A673 (cell line): ENCODE measurements around the gene KCNQ2. TPM values are rescaled to one million over a fixed set of nuclear protein-coding genes. Genes with fewer than 3 reads are reported as not detected.

Source experiments
- BruUV-seq: library from RNA; stranded (reverse); fragments of 400-500 nt; replicated peaks from 2 replicates; lab custom pipeline; 2021; lab: Mats Ljungman, UMichigan
- CTCF ChIA-PET: fragments of 300-600 bp; sonication (Branson Sonifier 250); formaldehyde crosslinking; loops from one replicate; lab custom pipeline; 2022; ENCODE audit warnings: antibody characterized with exemption; lab: Charles Lee
- POLR2A ChIA-PET: fragments of 300-600 bp; sonication (Branson Sonifier 250); formaldehyde crosslinking; loops from one replicate; lab custom pipeline; 2022; ENCODE audit warnings: antibody characterized with exemption; ENCODE audit not compliant: low non-redundant PET; lab: Charles Lee
- DNase-seq: peaks from one replicate; pipeline ENCODE4 v3.0.0-alpha.2; 2015; ENCODE audit warnings: low spot score
- H3K27ac ChIP-seq: fragments of 200-600 bp; sonication (generic); 2 replicates; pipeline ENCODE4 v1.5.1; 2016; ENCODE audit warnings: mixed run types, low read depth, mild to moderate bottlenecking, mixed read lengths, antibody characterized with exemption, low read length; ENCODE audit not compliant: poor library complexity, severe bottlenecking
- H3K27me3 ChIP-seq: fragments of 200-600 bp; sonication (generic); replicated peaks from 2 replicates; pipeline ENCODE4 v1.6.1; 2017; ENCODE audit warnings: mixed run types, low read depth, mild to moderate bottlenecking, mixed read lengths, antibody characterized with exemption, low read length; ENCODE audit not compliant: insufficient read depth, poor library complexity
- H3K36me3 ChIP-seq: fragments of 200-600 bp; sonication (generic); 2 replicates; pipeline ENCODE4 v1.6.1; 2016; ENCODE audit warnings: mixed run types, mild to moderate bottlenecking, mixed read lengths, antibody characterized with exemption, low read length; ENCODE audit not compliant: insufficient read depth, poor library complexity, severe bottlenecking
- H3K4me1 ChIP-seq: fragments of 200-600 bp; sonication (generic); 2 replicates; pipeline ENCODE4 v1.6.1; 2017; ENCODE audit warnings: mixed run types, mild to moderate bottlenecking, mixed read lengths, antibody characterized with exemption, low read length; ENCODE audit not compliant: insufficient read depth, poor library complexity, severe bottlenecking
- H3K4me3 ChIP-seq: fragments of 200-600 bp; sonication (generic); 2 replicates; pipeline ENCODE4 v1.5.1; 2016; ENCODE audit warnings: low read depth, mixed run types, mild to moderate bottlenecking, mixed read lengths, low read length; ENCODE audit not compliant: poor library complexity, severe bottlenecking
- H3K9me3 ChIP-seq: fragments of 200-600 bp; sonication (generic); 2 replicates; pipeline ENCODE4 v1.6.1; 2016; ENCODE audit warnings: mixed run types, low read depth, mild to moderate bottlenecking, mixed read lengths, antibody characterized with exemption, low read length; ENCODE audit not compliant: poor library complexity, severe bottlenecking
- EZH2 ChIP-seq: fragments of 200-600 bp; sonication (generic); IDR thresholded peaks from 2 replicates; pipeline ENCODE4 v1.6.1; 2017; ENCODE audit warnings: borderline replicate concordance, low read depth, mild to moderate bottlenecking, mixed read lengths, antibody characterized with exemption, low read length; ENCODE audit not compliant: poor library complexity, severe bottlenecking
- intact Hi-C: fragments of 100-400 bp; cut with micrococcal nuclease; formaldehyde crosslinking; loops from one replicate; pipeline ENCODE4 v1.10.0; 2022; ENCODE audit not compliant: unreplicated experiment
- total RNA-seq: library from RNA; stranded (reverse); gene quantifications from 2 replicates; pipeline ENCODE4 v1.2.3, GENCODE V29; 2021
- TF ChIP-seq, protein P1 (sequence below): fragments of 300-800, 200-600 bp; sonication (generic); conservative IDR thresholded peaks from 2 replicates; pipeline ENCODE4 v1.5.1; 2017; ENCODE audit warnings: low read depth, mild to moderate bottlenecking, antibody characterized with exemption, low read length, moderate library complexity, mixed read lengths

Gene KCNQ2
- total RNA-seq, 1 experiment from 2014 or later = 6.6 TPM

DNA sequence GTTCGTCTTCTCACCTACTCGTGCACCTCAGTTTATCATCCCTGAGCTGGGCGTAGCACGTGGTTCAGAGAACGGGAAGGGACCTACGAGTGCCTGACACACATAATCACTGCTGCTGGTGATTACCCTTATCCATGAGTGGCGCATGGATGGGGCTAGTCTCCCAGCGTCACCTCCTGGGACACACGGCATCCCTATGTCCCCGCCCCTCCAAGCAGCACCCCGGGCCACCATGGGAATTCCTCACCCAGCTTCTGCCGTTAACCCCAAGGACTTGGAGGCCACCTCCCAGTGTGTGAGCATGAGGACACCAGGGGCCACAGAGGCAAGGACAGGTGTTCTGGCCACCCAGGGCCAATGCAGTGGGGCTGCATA, 121.1 kb downstream of the KCNQ2 start:
- Histone ChIP-seq H3K4me1 (no peaks in the 10 kb centered on the region), H3K9me3 (no peaks in the 10 kb centered on the region), H3K36me3 (no peaks in the 10 kb centered on the region), H3K27ac (no peak overlapping the region), H3K27me3 (no peaks in the 10 kb centered on the region), H3K4me3 (no peak overlapping the region)
- no TSS peak for BruUV-seq
- POLR2A ChIA-PET = no interaction called here
- intact Hi-C loops = no loop called here
- CTCF ChIA-PET = no interaction called here
- TF ChIP-seq EZH2 = no peak
- TF ChIP-seq, protein P1, sequence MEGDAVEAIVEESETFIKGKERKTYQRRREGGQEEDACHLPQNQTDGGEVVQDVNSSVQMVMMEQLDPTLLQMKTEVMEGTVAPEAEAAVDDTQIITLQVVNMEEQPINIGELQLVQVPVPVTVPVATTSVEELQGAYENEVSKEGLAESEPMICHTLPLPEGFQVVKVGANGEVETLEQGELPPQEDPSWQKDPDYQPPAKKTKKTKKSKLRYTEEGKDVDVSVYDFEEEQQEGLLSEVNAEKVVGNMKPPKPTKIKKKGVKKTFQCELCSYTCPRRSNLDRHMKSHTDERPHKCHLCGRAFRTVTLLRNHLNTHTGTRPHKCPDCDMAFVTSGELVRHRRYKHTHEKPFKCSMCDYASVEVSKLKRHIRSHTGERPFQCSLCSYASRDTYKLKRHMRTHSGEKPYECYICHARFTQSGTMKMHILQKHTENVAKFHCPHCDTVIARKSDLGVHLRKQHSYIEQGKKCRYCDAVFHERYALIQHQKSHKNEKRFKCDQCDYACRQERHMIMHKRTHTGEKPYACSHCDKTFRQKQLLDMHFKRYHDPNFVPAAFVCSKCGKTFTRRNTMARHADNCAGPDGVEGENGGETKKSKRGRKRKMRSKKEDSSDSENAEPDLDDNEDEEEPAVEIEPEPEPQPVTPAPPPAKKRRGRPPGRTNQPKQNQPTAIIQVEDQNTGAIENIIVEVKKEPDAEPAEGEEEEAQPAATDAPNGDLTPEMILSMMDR = no peak
- DNase-seq = no peak

DNA sequence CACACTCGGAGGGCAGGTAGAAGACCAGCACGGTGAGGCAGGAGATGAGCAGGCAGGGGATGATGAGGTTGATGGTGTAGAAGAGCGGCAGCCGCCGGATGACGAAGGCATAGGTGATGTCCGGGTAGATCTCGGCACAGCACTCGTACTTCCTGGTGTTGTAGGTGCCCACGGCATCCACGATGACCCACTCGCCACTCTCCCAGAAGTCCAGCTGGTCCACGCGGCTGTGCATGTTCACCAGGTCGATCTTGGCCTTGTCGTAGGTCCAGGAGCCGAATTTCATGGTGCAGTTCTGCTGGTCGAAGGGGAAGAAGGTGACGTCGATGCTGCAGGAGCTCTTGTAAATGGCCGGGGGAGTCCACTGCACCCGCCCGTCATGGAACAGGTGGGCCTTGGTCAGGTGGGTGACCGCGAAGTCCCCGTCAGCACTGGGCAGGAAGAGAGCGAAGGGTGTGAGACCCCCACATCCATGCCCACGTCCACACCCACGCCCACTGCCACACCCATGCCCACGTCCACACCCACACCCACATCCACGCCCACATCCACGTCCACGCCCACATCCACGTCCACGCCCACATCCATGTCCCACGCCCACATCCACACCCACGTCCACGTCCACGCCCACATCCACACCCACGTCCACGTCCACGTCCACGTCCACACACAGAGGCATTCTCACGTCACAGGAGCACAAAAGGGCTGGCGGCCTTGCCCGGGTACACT, 121.7 kb downstream of the KCNQ2 start:
- no peak for DNase-seq
- BruUV-seq = no TSS peak
- ChIA-PET POLR2A (no interaction called here), CTCF (no interaction called here)
- Histone ChIP-seq H3K27me3 (no peaks in the 10 kb centered on the region), H3K4me3 (no peak overlapping the region), H3K9me3 (no peaks in the 10 kb centered on the region), H3K4me1 (peaks cover 2% of the 10 kb centered on the region), H3K36me3 (no peaks in the 10 kb centered on the region), H3K27ac (no peak overlapping the region)
- TF ChIP-seq EZH2 = no peak
- TF ChIP-seq, protein P1 = no peak
- intact Hi-C loops = no loop called here

Other genes with a start within 250 kb of the KCNQ2 start
- not detected in 2 replicates for gene BIRC7, start 236.8 kb downstream of the KCNQ2 start, total RNA-seq
- not detected in 2 replicates for gene NKAIN4, start 218.2 kb downstream of the KCNQ2 start, total RNA-seq
- gene ARFGAP1, start 199.8 kb downstream of the KCNQ2 start, total RNA-seq = 90.4 and 101 TPM in 2 replicates
- gene COL20A1, start 179.5 kb downstream of the KCNQ2 start, total RNA-seq = not detected in 2 replicates
- gene CHRNA4, start 111.3 kb downstream of the KCNQ2 start, total RNA-seq = 0.26 and 1.6 TPM in 2 replicates
- 7.5 and 13.7 TPM in 2 replicates for gene EEF1A2, start 26.4 kb upstream of the KCNQ2 start, total RNA-seq
- gene PPDPF, start 48.1 kb upstream of the KCNQ2 start, total RNA-seq = 148 and 176 TPM in 2 replicates
- gene PTK6, start 64.7 kb upstream of the KCNQ2 start, total RNA-seq = not detected in 2 replicates
- not detected in 2 replicates for gene SRMS, start 75.1 kb upstream of the KCNQ2 start, total RNA-seq
- 0.21 and 0.37 TPM in 2 replicates for gene FNDC11, start 81.5 kb upstream of the KCNQ2 start, total RNA-seq
- gene HELZ2, start 101.6 kb upstream of the KCNQ2 start, total RNA-seq = 21.0 and 27.2 TPM in 2 replicates
- gene GMEB2, start 154.4 kb upstream of the KCNQ2 start, total RNA-seq = 12.8 and 14.2 TPM in 2 replicates
- gene STMN3, start 180.8 kb upstream of the KCNQ2 start, total RNA-seq = 115 and 128 TPM in 2 replicates
- 45.6 and 47.8 TPM in 2 replicates for gene RTEL1, start 185.7 kb upstream of the KCNQ2 start, total RNA-seq
- not detected in 2 replicates for gene TNFRSF6B, start 224.0 kb upstream of the KCNQ2 start, total RNA-seq
- 38.9 and 41.1 TPM in 2 replicates for gene ARFRP1, start 235.3 kb upstream of the KCNQ2 start, total RNA-seq
- 28.2 and 28.3 TPM in 2 replicates for gene ZGPAT, start 235.4 kb upstream of the KCNQ2 start, total RNA-seq